T-helper 22 cell (primary cell): ENCODE results near the gene ADCY7.
"Not testable (repeated sequence)": the region's sequence is repeated elsewhere in the genome, so short reads cannot be mapped to it uniquely, and the experiment has no call there.

Experiments used
- DNase-seq: peaks from one replicate; pipeline ENCODE4 v3.0.0-alpha.2; 2020; ENCODE audit warnings: low read depth

Gene ADCY7

DNA sequence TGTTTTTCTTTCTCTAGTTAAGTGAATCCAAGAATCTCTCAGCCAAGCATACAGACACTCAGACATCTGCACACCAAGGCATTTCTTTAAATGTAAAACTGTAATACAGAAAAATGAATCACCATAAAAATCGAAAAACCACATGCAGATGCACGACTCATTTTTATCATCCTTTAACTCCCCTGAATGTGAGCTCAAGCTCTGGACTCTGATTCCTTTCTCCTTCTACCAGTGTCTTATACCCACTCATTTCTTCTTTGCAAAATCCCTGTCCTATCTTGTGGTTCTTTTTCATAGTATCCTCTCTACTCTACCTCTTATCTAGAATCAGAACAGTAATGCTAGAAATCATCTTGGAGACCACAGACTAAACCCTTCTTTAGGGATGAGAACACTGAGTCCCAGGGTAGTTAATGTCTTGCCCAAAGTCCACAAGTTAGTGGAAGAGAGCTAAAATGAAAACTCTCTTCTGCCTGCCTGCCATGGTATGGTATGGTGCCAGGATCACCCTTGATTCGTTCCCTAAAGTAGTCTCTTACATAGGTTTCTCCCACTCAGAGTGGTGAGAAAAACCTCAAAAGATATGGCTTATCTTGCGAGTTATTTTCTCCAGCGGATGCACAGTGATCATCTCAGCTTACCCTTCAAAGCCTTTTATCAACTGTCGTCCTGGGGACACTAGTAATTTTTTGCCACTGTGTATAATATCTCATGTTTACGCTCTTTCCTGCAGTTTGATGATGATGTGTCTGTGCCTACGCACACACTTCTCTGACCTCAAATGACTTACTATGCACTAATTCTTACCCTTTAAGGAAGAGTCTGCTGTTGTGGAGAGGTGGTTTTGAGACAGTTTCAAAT is 72.2 kb downstream of the ADCY7 start:
- DNase-seq, result peak; percentile 7

DNA sequence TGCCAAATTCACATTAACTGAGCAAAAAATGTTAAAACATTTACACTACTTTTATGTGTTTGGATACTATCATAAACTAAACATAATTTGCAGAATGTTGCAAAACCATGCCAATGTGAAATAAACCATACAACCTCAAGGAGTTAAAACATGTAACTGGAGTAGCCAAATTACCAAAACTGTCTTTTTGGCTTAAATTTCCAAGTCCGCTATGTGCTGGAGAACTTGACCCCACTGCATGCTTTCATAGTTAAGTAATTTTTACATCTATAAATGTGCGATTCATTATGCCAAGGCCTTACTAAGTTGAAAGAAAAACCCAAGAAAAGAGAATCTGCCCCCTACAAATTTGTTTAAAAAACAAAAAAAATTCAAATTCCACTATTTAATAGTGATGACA is 74.2 kb downstream of the ADCY7 start:
- no peak for DNase-seq

DNA sequence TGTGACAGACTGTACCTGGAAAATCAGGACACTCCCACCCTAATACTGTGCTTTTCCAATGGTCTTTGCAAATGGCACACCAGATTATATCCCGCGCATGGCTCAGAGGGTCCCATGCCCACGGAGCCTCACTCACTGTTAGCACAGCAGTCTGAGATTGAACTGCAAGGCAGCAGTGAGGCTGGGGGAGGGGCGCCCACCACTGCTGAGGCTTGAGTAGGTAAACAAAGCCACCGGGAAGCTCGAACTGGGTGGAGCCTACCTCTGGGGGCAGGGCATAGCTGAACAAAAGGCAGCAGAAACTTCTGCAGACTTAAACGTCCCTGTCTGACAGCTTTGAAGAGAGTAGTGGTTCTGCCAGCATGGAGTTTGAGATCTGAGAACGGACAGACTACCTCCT is 77.2 kb downstream of the ADCY7 start:
- DNase-seq, result not testable (repeated sequence)

DNA sequence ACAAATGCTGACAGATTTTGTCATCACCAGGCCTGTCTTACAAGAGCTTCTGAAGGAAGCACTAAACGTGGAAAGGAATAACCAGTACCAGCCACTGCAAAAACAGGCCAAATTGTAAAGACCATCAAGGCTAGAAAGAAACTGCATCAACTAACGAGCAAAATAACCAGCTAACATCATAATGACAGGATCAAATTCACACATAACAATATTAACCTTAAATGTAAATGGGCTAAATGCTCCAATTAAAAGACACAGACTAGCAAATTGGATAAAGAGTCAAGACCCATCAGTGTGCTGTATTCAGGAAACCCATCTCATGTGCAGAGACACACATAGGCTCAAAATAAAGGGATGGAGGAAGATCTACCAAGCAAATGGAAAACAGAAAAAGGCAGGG is 78.9 kb downstream of the ADCY7 start:
- DNase-seq, result not testable (repeated sequence)

DNA sequence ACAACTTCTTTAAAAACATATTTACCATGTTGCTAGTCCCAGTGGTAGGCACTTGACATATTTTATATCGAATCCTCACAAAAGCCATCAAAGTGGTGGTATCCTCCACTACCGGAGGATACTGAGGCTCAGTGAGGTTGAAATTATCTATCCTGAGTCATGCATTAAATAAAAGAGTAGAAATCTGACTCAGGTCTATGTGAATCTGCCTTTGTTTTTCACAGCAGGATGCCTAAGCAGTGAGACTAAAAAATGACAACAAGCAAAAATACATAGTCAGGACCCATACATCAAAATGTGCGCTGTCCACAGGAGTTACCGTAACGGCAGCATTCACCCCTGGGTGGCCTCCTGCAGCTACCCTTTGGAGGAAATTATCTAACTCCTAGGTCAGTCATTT is 84.8 kb downstream of the ADCY7 start:
- no peak for DNase-seq

DNA sequence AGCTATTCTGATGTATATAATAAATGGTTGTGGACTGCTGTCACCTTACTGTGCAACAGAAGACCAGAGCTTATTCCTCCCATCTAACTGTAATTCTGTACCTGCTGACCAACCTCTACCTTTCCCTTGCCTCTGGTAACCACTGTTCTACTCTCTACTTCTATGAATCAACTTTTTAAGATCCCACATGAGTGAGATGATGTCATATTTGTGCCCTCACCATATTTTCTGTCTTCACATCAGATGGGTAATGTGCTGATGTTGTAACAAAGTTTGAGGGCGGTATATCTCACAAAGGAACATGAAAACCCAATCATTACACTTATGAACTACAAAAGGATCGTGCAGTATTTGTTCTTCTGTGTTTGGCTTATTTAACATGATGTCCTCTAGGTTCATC is 85.6 kb downstream of the ADCY7 start:
- DNase-seq, result no peak

DNA sequence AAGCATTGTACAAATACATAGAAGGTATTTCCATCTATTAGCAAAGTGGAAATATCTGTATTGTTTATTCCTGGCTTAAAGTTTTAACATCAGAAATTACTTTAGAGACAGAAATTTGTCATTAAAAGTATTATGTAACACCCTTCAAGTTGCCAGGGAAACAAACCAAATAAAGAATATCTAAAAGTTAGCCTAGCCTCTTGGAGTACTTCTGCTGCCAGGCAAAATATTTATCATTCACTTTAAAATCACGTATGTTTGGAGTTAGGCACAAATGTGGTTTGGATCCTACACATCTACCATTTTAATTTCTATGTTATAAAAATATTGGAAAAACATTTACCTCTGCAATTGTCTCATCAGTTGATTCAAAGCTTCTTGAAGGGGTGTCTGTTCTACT is 87.7 kb downstream of the ADCY7 start:
- no peak for DNase-seq

DNA sequence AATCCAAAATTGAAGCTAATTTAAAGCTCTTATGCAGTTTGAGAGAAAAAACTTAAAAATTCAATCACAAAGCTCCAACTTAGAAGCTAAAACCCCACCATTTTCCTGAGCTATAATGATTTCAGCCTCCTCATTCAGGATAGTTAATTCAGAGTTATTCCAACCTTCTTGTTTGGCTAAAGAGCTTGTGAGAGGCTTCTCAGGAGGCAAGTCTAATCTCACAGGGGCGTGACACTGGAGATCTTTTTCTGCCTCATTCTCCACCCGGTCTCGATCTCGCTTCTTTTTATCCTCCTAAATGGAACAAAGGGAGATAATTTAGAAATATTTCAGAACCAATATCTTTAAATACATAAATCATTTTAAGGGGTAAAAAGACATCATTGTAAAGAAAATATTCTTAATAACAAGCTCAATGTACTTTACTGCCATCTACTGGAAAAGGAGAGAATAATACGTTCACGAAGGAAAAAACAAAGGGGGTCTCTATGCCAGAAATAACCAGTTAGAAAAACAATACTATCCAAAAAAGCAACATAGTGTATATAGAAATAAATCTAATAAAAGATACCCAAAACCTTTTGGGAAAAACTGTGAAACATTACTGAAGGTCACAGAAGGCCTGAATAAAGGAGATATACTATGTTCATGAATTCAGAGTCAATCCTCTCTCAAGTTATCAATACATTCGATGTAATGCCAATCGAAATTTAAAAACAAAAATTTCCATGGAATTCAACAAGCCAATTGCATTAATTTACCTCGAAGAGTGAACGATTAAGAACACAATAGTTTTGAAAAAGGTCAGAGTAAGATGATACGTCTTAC is 88.5 kb downstream of the ADCY7 start:
- no peak for DNase-seq

DNA sequence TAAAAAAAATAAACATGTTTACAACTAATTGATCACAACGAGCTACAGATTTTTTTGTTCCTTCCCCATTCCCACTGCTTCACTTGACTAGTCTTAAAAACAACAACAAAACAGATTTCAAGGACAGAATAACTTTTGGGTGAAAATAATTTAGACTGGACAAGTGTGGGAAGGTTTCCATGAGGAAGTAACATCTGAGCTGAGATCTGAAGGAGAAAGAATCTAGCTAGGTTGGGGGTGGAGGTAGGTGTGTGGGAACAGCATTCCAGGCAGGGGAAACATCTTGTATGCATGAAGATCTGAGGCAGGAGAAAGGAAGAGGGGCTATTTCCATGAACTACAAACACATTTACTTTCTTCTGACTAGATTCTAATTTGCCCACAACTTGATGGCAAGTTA is 93.3 kb downstream of the ADCY7 start:
- no peak for DNase-seq

DNA sequence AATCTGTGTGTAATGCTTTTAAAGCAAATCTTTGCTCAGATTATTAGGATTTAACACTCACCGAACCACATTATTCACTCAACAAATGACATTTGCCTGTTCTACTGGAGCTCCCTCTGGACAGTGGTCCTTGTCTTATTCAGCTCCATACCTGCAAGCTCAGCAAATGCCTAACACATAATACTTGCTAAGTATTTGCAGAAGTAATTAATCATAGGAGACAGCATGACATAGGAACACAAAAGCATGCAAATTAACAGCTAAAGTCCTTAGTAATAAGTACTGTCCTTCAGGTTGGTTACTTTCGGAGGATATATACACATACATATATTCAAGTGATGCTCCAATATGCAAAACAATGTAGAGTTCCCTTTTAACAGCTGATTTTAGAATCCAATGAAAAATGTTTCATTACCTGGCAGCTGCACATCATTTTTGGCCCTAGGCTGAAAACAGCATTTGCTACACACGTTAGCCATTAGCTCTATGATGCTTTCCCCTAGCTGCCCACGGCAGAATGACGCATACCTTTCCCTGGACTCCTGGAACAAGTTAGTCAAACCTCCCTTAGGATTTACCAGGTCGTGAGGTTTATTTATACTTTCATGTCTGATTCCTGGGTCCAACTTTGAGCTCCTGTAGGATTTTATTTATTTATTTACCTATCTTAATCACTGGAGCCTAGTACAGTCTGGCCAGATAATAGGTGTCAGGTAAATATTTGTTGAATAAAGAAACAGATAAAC is 93.9 kb downstream of the ADCY7 start:
- no peak for DNase-seq

DNA sequence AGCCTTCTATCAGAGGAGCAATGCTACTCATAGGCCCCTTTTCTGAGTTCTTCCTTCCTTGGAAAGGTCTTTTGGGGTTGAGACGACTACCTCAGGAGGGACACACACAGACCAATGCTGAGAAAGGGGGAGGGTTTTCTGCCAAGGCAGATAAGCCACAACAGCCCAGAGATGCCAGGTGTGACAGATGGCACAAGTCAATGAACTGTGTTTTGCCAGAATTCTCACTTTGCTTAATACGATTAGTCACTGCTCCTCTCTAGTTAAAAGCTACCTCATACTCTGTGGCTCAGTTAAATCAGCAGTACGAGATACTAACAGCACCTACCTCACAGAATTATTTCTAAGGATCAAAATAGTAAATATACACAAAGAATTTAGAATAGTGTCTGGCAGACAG is 94.4 kb downstream of the ADCY7 start:
- no peak for DNase-seq

DNA sequence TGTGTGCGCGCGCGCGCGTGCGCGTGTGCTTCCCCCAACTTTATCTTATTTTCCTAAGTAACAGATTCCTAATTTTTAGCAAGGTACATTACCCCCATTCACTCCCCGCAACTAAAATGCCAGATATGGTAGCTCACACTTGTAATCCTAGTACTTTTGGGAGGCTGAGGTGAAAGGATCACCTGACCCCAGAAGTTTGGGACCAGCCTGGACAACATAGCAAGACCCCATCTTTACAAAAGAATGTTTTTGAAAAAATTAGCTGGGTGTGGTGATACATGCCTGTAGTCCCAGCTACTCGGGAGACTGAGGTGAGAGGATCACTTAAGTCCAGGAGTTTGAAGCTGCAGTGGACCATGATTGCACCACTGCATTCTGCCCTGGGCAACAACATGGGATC is 97.3 kb downstream of the ADCY7 start:
- no peak for DNase-seq

DNA sequence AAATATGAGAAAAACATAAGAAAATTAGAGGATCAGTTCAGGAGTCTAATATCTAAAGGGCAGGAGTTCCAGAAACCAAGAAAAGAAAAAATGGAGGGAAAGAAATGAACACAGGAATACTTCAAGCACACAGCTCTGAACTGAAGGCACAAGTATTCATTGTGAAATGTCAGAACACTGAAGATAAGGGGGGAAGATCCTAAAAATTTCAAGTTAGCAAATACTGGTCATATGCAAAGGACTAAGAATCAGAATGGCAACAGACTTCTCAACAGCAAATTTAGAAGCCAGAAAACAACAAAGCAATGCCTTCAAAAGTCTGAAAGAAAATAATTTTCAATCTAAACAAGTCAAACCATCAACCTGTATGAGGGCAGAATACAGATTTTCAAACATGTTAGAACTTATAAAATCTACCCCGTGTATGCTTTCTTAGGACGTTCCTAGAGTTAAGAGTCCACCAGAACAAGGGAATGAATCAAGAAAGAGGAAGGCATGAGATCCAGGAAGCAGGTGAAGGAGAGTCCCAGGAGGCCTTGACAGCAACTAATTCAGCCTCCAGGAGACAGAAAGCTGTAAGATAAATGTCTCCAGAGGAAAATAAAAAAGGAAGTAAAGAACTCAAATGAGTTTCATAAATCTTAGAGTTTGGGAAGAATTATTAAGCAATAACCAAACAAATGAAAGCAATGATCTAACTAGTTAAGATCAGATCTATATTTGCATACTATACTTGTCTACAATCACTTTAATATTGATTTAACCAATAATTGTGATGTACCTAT is 99.6 kb downstream of the ADCY7 start:
- DNase-seq, result no peak
